H9 (cell line): Measurements from ENCODE around the gene AKAP5. TPM values are rescaled to one million over a fixed set of nuclear protein-coding genes. Genes with fewer than 3 reads are reported as not detected.
"Not testable (repeated sequence)": the region's sequence is repeated elsewhere in the genome, so short reads cannot be mapped to it uniquely, and the experiment has no call there.

ENCODE experiments used
- DNase-seq: peaks from one replicate; pipeline ENCODE4 v3.0.0-alpha.2; 2017
- H2AFZ ChIP-seq: one replicate; pipeline ENCODE4 v1.6.1; 2013; ENCODE audit warnings: mild to moderate bottlenecking, low read length, control low read depth, moderate library complexity
- H2AK5ac ChIP-seq: 2 replicates; pipeline ENCODE4 v1.6.1; 2013; ENCODE audit warnings: low read length, control low read depth, mixed read lengths; ENCODE audit not compliant: insufficient read length
- H2BK120ac ChIP-seq: one replicate; pipeline ENCODE4 v1.6.1; 2013; ENCODE audit warnings: low read depth, mild to moderate bottlenecking, low read length, control low read depth, inconsistent platforms; ENCODE audit not compliant: poor library complexity, severe bottlenecking
- H2BK12ac ChIP-seq: 2 replicates; pipeline ENCODE4 v1.6.1; 2013; ENCODE audit warnings: low read length, control low read depth, mixed read lengths, low read depth; ENCODE audit not compliant: insufficient read length
- H2BK15ac ChIP-seq: 2 replicates; pipeline ENCODE4 v1.6.1; 2013; ENCODE audit warnings: low read depth, low read length, control low read depth
- H2BK20ac ChIP-seq: one replicate; pipeline ENCODE4 v1.6.1; 2013; ENCODE audit warnings: low read depth, mild to moderate bottlenecking, low read length, control low read depth, inconsistent platforms; ENCODE audit not compliant: poor library complexity, severe bottlenecking
- H2BK5ac ChIP-seq: 2 replicates; pipeline ENCODE4 v1.6.1; 2013; ENCODE audit warnings: low read length, control low read depth, mixed read lengths; ENCODE audit not compliant: insufficient read length
- H3K14ac ChIP-seq: 2 replicates; pipeline ENCODE4 v1.6.1; 2013; ENCODE audit warnings: low read length, control low read depth; ENCODE audit not compliant: insufficient read depth
- H3K18ac ChIP-seq: 2 replicates; pipeline ENCODE4 v1.6.1; 2013; ENCODE audit warnings: low read depth, mild to moderate bottlenecking, mixed read lengths, low read length, control low read depth; ENCODE audit not compliant: insufficient read length
- H3K23ac ChIP-seq: 2 replicates; pipeline ENCODE4 v1.6.1; 2013; ENCODE audit warnings: low read length, control low read depth, mixed read lengths, low read depth; ENCODE audit not compliant: insufficient read length
- H3K23me2 ChIP-seq: 2 replicates; pipeline ENCODE4 v1.6.1; 2013; ENCODE audit warnings: low read depth, mild to moderate bottlenecking, mixed read lengths, low read length, control low read depth; ENCODE audit not compliant: insufficient read length, poor library complexity, severe bottlenecking
- H3K27ac ChIP-seq: 2 replicates; pipeline ENCODE4 v1.5.1; 2013; ENCODE audit warnings: low read length, control low read depth, mixed read lengths, low read depth; ENCODE audit not compliant: insufficient read length
- H3K27me3 ChIP-seq: 2 replicates; pipeline ENCODE4 v1.6.1; 2013; ENCODE audit warnings: low read length, control low read depth, inconsistent platforms; ENCODE audit not compliant: insufficient read depth
- H3K4ac ChIP-seq: 2 replicates; pipeline ENCODE4 v1.6.1; 2013; ENCODE audit warnings: low read depth, mild to moderate bottlenecking, control low read depth, inconsistent platforms, low read length, moderate library complexity
- H3K4me1 ChIP-seq: 2 replicates; pipeline ENCODE4 v1.6.1; 2013; ENCODE audit warnings: low read length, control low read depth, inconsistent platforms; ENCODE audit not compliant: insufficient read depth
- H3K4me2 ChIP-seq: 2 replicates; pipeline ENCODE4 v1.6.1; 2013; ENCODE audit warnings: low read length, control low read depth, mixed read lengths; ENCODE audit not compliant: insufficient read length, insufficient read depth
- H3K56ac ChIP-seq: 2 replicates; pipeline ENCODE4 v1.6.1; 2013; ENCODE audit warnings: low read depth, mild to moderate bottlenecking, mixed read lengths, low read length, control low read depth; ENCODE audit not compliant: insufficient read length
- H3K79me1 ChIP-seq: 2 replicates; pipeline ENCODE4 v1.6.1; 2013; ENCODE audit warnings: low read depth, mild to moderate bottlenecking, moderate library complexity, low read length, control low read depth, inconsistent platforms; ENCODE audit not compliant: insufficient read depth, poor library complexity, severe bottlenecking
- H3K79me2 ChIP-seq: 2 replicates; pipeline ENCODE4 v1.6.1; 2013; ENCODE audit warnings: low read length, control low read depth, inconsistent platforms; ENCODE audit not compliant: insufficient read depth
- H3K9ac ChIP-seq: 2 replicates; pipeline ENCODE4 v1.6.1; 2013; ENCODE audit warnings: low read length, control low read depth, mixed read lengths; ENCODE audit not compliant: insufficient read length; ENCODE audit errors: extremely low read depth
- H3K9me3 ChIP-seq: one replicate; pipeline ENCODE4 v1.6.1; 2013; ENCODE audit warnings: low read depth, low read length, inconsistent platforms; ENCODE audit not compliant: control insufficient read depth
- H3T11ph ChIP-seq: one replicate; pipeline ENCODE4 v1.6.1; 2013; ENCODE audit warnings: mild to moderate bottlenecking, low read length, control low read depth, inconsistent platforms
- H4K20me1 ChIP-seq: one replicate; pipeline ENCODE4 v1.6.1; 2013; ENCODE audit not compliant: control insufficient read depth, insufficient read length, insufficient read depth
- H4K5ac ChIP-seq: 2 replicates; pipeline ENCODE4 v1.6.1; 2013; ENCODE audit warnings: low read depth, mild to moderate bottlenecking, mixed read lengths, low read length, control low read depth; ENCODE audit not compliant: insufficient read length
- H4K8ac ChIP-seq: replicated peaks from 2 replicates; pipeline ENCODE4 v1.6.1; 2013; ENCODE audit warnings: low read length, control low read depth, mixed read lengths, low read depth; ENCODE audit not compliant: insufficient read length
- H4K91ac ChIP-seq: 2 replicates; pipeline ENCODE4 v1.6.1; 2013; ENCODE audit warnings: low read depth, mild to moderate bottlenecking, moderate library complexity, mixed read lengths, low read length, control low read depth; ENCODE audit not compliant: insufficient read length
- H3K27ac Mint-ChIP-seq, 3 experiments: 2 replicates in 2 of 3; 3 replicates in 1 of 3; pipeline ENCODE4 v1.8.0; 2020 to 2021; ENCODE audit warnings: mixed read lengths in 3 of 3, mild to moderate bottlenecking in 1 of 3, moderate library complexity in 1 of 3
- H3K27me3 Mint-ChIP-seq: 2 replicates; pipeline ENCODE4 v1.8.0; 2021; ENCODE audit warnings: low read depth, mild to moderate bottlenecking, moderate library complexity, mixed read lengths
- H3K36me3 Mint-ChIP-seq, 3 experiments: 2 replicates in 2 of 3; 3 replicates in 1 of 3; pipeline ENCODE4 v1.8.0; 2020 to 2021; ENCODE audit warnings: low read depth in 3 of 3, mixed read lengths in 3 of 3; ENCODE audit not compliant: insufficient read depth in 1 of 3
- H3K4me1 Mint-ChIP-seq, 2 experiments: 2 replicates each; pipeline ENCODE4 v1.8.0; 2020; ENCODE audit warnings: mixed read lengths in 2 of 2
- H3K4me3 Mint-ChIP-seq, 2 experiments: 2 replicates in 1 of 2; 3 replicates in 1 of 2; pipeline ENCODE4 v1.8.0; 2020 to 2021; ENCODE audit warnings: mild to moderate bottlenecking in 2 of 2, mixed read lengths in 2 of 2, moderate library complexity in 1 of 2
- H3K9me3 Mint-ChIP-seq, 2 experiments: 2 replicates in 1 of 2; 3 replicates in 1 of 2; pipeline ENCODE4 v1.8.0; 2020; ENCODE audit warnings: mild to moderate bottlenecking in 2 of 2, mixed read lengths in 2 of 2, moderate library complexity in 1 of 2
- WGBS: extraction: QIAGEN DNeasy Blood & Tissue Kit; methylation state at CpG from one replicate; pipeline ENCODE4 v1.1.7; 2013; ENCODE audit warnings: missing lambda C conversion rate, low lambda C conversion rate, mixed read lengths; ENCODE audit not compliant: insufficient read length; ENCODE audit errors: extremely low coverage; 5-methylcytosine and 5-hydroxymethylcytosine counted together
- total RNA-seq: library from RNA; stranded (reverse); gene quantifications from 2 replicates; pipeline ENCODE4 v1.2.1, GENCODE V29; 2021
- TF ChIP-seq, protein P1 (sequence below): fragments of 200-600 bp; sonication (generic); conservative IDR thresholded peaks from 3 replicates; pipeline ENCODE4 v1.8.0; 2021; ENCODE audit warnings: antibody characterized with exemption, mild to moderate bottlenecking

The AKAP5 gene
- total RNA-seq, 1 experiment from 2014 or later = 2.5 TPM

DNA sequence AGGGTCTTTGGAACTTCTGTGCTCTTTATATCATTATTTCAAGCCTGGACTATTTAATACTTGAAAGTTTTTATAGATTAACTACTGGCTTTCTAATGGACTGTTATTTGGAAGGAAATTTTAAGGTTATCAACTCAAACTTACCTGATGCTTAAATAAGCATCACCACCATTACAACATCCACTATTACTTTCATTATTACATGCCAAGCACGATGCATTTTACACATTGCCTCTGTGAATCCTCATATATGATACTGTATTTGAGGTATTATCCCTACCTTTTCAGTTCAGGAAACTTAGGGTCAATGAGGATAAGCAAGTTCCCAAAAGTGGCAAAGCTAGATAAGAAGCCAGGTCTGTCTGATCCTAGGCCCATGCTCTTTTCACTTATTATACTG lies 51.7 kb downstream of the AKAP5 start:
- Histone ChIP-seq H3K9ac (no peak overlapping the region), H4K20me1 (no peaks in the 10 kb centered on the region), H3K23ac (no peak overlapping the region), H2AFZ (no peak overlapping the region), H3K23me2 (no peaks in the 10 kb centered on the region), H3T11ph (no peak overlapping the region), H3K56ac (no peak overlapping the region), H2AK5ac (no peak overlapping the region), H2BK15ac (no peak overlapping the region), H3K79me1 (peaks cover 3% of the 10 kb centered on the region), H2BK20ac (no peak overlapping the region), H4K8ac (no peak overlapping the region), H3K4me1 (no peaks in the 10 kb centered on the region), H4K91ac (no peak overlapping the region), H3K9me3 (no peaks in the 10 kb centered on the region), H3K79me2 (peaks cover 14% of the 10 kb centered on the region; the same call in 1 of the 2 replicates), H3K18ac (no peak overlapping the region), H2BK12ac (no peak overlapping the region), H2BK5ac (no peak overlapping the region), H3K27me3 (no peaks in the 10 kb centered on the region), H2BK120ac (no peak overlapping the region), H3K4me2 (no peak overlapping the region), H3K27ac (no peak overlapping the region), H3K14ac (no peak overlapping the region), H3K4ac (no peak overlapping the region), H4K5ac (no peak overlapping the region)
- Mint-ChIP-seq H3K27me3 (no peaks in the 10 kb centered on the region), H3K4me3 (no peak overlapping the region), H3K36me3 (peaks cover 0 to 2% (median 0%) of the 10 kb centered on the region in 3 experiments; a peak in 2 of 7 replicates), H3K27ac (no peak overlapping the region), H3K4me1 (no peaks in the 10 kb centered on the region), H3K9me3 (no peaks in the 10 kb centered on the region)
- TF ChIP-seq, protein P1, sequence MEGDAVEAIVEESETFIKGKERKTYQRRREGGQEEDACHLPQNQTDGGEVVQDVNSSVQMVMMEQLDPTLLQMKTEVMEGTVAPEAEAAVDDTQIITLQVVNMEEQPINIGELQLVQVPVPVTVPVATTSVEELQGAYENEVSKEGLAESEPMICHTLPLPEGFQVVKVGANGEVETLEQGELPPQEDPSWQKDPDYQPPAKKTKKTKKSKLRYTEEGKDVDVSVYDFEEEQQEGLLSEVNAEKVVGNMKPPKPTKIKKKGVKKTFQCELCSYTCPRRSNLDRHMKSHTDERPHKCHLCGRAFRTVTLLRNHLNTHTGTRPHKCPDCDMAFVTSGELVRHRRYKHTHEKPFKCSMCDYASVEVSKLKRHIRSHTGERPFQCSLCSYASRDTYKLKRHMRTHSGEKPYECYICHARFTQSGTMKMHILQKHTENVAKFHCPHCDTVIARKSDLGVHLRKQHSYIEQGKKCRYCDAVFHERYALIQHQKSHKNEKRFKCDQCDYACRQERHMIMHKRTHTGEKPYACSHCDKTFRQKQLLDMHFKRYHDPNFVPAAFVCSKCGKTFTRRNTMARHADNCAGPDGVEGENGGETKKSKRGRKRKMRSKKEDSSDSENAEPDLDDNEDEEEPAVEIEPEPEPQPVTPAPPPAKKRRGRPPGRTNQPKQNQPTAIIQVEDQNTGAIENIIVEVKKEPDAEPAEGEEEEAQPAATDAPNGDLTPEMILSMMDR = no peak
- no CpG with 5 or more reads among the region's 1 CpG for WGBS
- DNase-seq = no peak

DNA sequence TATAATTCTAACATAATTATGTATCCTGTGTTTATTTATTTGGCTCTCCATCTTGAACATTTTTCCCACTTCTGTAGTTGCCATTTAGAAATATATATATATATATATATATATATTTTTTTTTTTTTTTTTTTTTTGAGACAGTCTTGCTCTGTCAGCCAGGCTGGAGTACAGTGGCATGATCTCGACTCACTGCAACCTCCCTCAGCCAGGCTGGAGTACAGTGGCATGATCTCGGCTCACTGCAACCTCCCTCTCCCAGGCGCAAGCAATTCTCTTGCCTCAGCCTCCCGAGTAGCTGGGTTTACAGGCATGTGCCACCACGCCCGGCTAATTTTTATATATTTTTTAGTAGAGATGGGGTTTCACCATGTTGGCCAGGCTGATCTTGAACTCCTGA lies 52.4 kb downstream of the AKAP5 start:
- not testable (repeated sequence) for H3K4ac ChIP-seq, H3K79me1 ChIP-seq, H3K23me2 ChIP-seq, H3K9ac ChIP-seq, H3K4me3 Mint-ChIP-seq, H4K91ac ChIP-seq, H3K9me3 ChIP-seq, H4K20me1 ChIP-seq, H3K27me3 ChIP-seq, H3K27ac Mint-ChIP-seq, H3K4me1 ChIP-seq, H3K56ac ChIP-seq, H3K27me3 Mint-ChIP-seq, H3K23ac ChIP-seq, H2BK12ac ChIP-seq, H4K5ac ChIP-seq, H3K27ac ChIP-seq, H4K8ac ChIP-seq, H3K18ac ChIP-seq, H2BK5ac ChIP-seq, H2AFZ ChIP-seq, H3K14ac ChIP-seq, H2BK120ac ChIP-seq, H2BK20ac ChIP-seq, H3K4me2 ChIP-seq, H3K4me1 Mint-ChIP-seq, H2BK15ac ChIP-seq, H3K36me3 Mint-ChIP-seq, H3T11ph ChIP-seq, DNase-seq, H3K9me3 Mint-ChIP-seq, H2AK5ac ChIP-seq
- no CpG with 5 or more reads among the region's 6 CpGs for WGBS
- peaks cover 11% of the 10 kb centered on the region; the same call in 1 of the 2 replicates for H3K79me2 ChIP-seq
